Stimulated activated CD4-positive, alpha-beta T cell treated with anti-CD3 and anti-CD28 coated beads, Interleukin-1b, Interleukin-23, amount 100 ng/mL, for 4 hours (primary cell): Measurements from ENCODE around the gene WIF1.

ENCODE experiments used
- DNase-seq, 2 donors: peaks; one replicate each; pipeline ENCODE4 v3.0.0-alpha.2; 2020; ENCODE audit warnings: low read depth in 2 of 2

Gene WIF1, protein sequence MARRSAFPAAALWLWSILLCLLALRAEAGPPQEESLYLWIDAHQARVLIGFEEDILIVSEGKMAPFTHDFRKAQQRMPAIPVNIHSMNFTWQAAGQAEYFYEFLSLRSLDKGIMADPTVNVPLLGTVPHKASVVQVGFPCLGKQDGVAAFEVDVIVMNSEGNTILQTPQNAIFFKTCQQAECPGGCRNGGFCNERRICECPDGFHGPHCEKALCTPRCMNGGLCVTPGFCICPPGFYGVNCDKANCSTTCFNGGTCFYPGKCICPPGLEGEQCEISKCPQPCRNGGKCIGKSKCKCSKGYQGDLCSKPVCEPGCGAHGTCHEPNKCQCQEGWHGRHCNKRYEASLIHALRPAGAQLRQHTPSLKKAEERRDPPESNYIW

DNA sequence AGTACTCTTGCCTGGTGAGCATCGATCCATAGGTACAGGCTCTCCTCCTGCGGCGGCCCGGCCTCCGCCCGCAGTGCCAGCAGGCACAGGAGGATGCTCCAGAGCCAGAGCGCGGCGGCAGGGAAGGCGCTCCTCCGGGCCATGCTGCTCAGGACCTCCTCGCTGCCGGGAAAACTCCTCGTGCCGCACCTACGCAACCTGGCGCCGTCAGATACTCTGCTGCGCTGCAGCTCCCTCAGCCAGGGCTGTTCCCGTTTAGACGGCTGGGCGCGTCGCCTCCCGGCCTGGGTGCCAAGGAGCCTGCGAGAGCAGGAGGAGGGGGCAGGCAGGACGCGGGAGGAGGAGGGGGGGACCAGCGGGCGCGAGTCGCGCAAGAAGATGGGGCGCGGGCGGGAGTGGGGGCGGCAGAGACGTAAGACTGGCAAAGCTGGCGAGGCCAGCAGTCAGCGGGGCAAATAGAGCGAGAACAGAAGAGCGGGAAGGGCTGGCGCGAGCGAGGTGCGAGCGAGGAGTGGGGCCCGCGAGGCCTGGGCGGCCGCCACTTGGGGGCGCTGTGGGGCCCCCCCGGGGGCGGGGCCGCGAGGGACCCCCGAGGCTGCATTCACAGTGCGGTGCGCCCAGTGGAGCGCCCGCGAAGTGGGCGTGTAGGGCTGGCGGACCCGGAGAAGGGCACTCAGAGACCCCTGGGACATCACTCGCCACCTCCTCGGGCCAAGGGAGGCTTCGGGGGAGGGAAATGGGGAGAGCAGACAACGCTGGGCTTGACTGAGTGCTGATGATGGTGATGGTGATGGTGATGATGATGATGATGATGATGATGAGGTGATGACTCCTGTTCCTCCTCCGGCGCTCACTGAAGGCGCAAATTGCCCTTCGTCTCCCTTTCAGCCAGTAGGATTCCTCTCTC lies at the start of gene WIF1:
TSS of gene WIF1 (minus strand) at position 257 of the 907 bp plus-strand sequence. CDS start at position 143, 114 bp downstream.
- peak in 1 of 2 donors; percentile 7 for DNase-seq

DNA sequence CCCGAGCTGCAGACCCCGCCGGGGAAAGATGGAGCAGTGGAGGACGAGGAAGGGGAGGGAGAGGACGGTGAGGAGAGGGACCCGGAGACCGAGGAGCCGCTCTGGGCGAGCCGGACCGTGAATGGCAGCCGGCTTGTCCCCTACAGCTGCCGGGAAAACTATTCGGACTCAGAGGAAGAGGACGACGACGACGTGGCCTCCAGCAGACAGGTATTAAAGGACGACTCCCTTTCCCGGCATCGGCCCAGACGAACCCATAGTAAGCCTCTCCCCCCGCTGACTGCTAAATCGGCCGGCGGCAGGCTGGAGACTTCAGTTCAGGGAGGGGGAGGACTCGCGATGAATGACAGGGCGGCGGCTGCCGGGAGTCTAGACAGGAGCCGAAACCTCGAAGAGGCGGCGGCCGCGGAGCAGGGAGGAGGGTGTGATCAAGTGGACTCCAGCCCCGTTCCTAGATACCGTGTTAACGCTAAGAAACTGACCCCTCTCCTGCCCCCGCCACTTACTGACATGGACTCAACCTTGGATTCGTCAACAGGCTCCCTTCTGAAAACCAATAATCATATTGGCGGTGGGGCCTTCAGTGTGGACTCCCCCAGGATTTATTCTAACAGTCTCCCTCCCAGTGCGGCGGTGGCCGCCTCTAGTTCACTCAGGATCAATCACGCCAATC lies 49.2 kb upstream of the WIF1 start:
- DNase-seq = peak; percentile 40 to 43

DNA sequence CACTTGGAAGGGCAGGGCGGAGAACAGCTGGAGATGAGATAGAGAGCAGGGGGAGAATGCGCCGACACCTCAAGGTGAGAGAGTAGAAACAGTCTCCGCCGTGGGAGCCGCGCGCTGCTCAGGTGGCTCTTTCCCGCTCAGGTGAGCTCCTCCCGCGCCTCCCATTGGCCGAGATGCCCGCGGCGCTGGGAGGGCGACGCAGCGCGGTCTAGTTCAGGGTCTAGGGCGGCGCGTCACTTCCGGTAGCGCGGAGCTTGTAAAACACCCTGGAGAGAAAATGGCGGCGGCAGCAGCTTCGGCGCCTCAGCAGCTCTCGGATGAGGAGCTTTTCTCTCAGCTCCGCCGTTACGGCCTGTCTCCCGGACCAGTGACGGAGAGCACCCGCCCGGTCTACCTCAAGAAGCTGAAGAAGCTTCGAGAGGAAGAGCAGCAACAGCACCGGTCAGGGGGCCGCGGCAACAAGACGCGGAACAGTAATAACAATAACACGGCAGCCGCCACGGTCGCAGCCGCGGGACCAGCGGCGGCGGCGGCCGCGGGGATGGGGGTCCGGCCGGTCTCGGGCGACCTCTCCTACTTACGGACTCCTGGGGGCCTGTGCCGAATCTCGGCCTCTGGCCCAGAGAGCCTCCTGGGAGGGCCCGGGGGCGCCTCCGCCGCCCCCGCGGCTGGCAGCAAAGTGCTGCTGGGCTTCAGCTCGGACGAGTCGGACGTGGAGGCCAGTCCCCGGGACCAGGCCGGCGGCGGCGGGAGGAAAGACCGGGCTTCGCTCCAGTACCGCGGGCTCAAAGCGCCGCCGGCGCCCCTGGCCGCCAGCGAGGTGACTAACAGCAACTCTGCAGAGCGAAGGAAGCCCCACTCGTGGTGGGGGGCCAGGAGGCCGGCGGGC lies 48.5 kb upstream of the WIF1 start, which contains the start of gene LEMD3:
TSS of gene LEMD3 (plus strand) at position 264 of the 889 bp plus-strand sequence. CDS start at position 278, 14 bp downstream.
- DNase-seq = peak; percentile 85 to 88

DNA sequence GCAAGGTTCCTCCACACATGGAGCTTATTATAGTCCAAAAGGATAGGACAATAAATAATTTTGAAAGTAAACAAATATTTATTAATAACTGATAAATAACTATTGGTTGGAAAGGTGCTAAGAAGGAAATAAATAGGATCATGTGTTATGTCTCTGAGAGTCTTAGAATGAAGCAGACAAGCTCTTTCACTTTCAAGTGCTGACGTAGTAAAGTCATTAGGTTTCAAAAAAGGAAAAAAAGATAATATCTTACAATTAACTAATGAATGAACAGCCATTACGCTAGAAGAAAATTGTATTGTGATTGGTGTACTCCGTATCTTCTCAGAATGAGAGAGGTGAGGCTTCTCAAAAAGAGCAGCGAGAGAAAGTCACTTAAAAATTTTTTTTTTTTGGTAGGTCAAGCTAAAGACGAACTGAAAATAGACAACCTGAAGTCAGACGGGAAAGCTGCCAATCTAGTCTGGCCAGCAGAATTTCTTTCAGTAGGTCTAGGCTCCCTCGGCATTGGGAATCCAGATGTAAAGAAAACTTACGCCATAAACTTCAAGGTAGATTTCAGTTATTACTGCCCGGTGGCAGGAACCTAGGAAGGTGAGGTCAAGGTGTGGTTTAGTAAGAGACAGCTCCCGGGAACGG lies 47.7 kb upstream of the WIF1 start:
- no peak for DNase-seq

DNA sequence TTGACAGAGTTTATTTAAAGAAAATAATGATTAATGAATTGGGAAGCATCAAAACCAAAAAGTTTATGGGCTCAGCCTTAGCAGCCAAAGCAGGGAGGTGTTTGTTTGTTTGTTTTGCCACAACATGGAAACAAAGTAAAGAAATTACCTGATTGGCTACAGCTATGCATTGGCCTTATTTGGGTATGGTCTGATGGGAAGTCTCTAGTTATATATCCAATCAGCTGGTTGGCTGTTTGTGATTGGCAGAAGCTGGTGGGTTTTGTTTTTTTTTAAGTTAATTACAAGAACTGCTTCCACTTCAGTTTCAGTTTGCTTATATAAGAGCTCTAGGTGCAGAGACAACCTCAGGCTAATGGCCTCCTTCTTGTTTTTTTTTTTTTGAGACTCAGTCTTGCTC lies 43.7 kb upstream of the WIF1 start:
- no peak for DNase-seq

DNA sequence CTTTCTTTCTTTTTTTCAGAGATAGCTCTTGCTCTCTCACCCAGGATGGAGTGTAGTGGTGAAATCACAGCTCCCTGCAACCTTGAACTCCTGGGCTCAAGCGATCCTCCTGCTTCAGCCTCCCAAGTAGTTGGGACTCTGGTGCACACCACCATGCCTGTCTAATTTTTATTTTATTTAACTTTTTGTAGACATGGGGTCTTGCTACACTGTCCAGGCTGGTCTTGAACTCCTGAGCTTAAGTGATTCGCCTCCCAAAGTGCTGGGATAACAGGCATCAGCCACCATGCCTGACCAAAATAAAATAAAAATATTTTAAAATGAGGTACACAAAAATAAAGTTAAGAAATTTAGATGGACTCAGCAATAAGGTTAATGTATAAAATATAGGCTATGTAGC lies 43.1 kb upstream of the WIF1 start:
- DNase-seq = no peak

DNA sequence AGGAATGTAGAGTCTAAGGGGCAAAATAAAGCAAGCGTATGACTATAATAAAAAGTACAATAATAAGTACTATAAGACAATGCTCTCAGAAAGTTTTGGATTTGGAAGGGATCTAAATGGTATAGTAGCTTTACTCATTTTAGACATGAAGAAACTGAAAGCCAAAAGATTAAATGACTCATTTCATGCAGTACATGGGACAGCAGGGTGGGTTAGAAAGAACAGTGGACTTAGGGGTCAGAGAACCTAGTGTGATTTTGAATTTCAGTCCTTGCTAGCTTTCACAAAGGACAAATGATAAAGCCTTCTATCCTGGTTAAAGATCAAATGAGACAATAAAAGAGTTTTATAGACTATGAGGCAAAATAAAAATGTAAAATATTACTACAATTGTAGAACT lies 41.5 kb upstream of the WIF1 start:
- DNase-seq = no peak

DNA sequence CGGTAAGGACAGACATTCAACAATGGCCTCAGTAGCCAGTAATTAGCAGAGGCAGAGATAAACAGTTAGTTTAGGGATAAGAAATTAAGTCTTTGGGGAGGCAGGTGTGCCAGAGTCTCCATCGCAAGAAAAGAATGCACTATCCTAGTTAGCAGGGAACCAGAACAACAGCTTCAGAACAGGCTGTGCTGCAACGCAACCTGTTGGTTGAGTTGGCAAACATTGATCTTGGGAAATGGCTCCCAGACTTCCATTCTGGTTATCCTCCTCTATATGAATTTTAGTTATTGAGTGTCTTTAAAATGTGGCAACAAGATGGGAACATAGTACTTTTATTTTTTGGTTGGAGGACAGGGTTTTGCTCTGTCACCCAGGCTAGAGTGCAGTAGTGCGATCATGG lies 36.0 kb upstream of the WIF1 start:
- DNase-seq = no peak

DNA sequence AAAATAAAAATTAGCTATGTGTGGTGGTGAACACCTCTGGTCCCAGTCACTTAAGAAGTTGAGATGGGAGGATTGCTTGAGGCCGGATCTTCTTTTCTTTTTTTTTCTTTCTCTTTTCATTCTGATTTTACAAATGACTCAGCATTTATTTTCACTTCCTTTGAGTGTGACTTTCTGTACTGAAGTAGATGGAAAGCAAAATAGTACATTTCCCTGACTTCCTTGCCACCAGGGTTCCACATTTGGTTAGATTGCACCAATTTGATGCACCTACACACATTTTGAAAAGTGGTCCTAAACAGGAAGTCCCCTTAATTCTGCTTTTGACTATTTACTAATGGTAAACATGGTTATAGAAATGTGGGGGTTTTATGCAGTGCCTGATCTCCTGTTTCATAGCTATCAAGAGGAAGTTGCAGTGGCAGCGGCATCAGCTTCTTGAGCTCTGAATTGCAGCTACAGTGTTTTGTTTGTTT lies 35.3 kb upstream of the WIF1 start:
- DNase-seq = no peak

DNA sequence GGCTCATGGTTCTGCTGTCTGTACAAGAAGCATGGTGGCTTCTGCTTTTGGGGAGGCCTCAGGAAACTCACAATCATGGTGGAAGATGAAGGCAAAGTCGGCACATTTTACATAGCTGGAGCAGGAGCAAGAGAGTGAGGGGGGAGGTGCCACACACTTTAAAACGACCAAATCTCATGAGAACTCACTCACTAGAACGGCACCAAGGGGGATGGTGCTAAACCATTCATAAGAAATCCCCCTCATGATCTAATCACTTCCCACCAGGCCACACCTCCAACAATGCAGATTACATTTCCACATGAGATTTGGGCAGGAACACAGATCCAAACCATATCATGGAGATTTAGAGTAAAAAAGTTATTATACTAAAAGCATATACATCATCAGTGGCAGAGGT lies 34.7 kb upstream of the WIF1 start:
- no peak for DNase-seq

DNA sequence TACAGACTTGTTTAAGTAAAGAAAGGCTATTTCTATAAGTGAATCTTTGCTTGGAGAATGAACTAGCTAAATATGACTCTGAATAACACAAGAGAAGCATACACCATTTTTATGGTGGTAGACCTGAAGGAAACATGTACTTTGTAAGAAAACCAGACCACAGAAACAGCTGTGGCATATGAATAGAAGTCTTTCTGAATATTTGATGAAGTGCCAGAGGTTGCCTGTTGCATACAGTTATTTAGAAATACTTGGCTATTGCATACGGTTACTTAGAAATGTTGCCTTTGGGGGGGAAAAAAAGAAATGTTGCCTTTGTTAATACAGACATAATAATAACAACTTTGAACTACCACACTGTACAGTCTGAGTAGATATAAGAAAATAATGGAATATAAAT lies 31.5 kb upstream of the WIF1 start:
- DNase-seq = no peak

DNA sequence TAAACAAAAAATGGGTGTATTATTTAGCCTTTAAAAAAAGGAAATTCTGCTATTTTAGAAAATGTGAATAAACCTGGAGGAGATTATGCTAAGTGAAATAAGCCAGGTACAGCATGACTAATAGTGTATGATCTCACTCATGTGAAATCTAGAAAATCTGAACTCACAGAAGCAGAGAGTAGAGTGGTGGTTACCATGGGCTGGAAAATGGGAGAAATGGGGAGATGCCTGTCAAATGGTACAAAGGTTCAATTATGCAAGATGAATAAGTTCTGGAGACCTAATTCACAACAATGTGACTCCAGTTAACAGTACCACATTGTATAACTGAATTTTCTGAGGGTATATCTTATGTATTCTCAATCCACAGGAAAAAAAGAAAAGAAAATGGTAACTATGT lies 30.9 kb upstream of the WIF1 start:
- DNase-seq = no peak

DNA sequence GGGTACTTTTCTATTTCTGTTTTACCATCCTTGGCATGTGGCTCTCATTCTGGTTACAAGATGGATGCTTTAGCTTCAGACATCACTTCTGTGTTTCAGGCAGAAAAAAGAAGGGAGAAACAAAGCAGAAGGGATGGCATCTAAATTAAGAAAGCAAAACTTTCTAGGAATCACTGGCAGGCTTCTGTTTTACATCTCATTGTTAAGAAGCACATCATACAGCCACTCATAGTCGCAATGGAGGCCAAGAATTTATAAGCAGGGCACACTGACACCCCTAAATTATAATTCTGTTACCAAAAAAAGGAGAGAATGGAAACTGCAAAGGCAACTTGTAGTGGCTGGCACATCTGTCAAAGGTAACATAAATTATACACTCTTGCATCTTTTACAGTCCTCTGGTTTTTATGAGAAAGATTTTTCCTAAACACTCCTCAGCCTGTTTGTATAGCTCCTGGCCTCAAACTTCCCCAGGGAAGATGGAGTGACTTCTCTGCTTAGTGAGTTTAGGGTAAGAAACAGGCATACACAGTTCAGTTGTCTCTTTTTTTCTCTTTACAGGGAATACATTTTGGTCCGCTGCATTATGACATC lies 26.3 kb upstream of the WIF1 start:
- DNase-seq = no peak

DNA sequence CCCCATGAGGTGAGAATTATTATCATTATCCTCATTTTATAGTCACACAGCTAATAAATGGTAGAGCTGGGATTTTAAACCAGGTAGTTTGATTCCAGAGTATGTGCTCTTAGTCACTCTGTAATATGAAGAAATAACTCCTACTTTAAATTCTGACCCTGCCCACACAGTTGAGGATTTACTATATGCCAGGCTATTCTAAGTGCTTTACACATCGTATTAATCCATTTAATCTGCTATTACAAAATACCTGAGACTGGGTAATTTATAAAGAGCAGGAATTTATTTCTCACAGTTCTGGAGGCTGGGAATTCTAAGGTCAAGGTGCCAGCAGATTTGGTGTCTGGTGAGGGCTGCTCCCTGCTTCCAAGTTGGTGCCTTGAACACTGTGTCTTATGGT lies 19.6 kb upstream of the WIF1 start:
- DNase-seq = no peak

DNA sequence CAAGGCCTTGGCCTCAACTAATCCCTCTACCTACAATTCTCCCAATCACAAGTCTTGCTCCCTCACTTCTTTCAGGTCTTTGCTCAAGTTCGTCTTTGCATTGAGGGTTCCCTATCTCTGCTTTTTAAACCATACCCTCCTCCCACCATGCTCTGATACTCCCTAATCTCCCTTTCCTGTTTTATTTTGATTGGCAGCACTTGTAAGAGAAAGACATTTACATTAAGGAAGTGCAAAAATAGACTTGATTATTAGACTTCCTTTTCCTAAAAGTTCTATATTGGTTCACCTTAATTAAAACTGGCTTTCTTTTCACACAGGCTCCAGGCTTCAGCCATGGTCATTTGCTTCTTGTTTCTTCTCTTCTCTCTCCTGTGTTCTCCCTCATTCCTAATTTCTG lies 18.3 kb upstream of the WIF1 start:
- DNase-seq = no peak

DNA sequence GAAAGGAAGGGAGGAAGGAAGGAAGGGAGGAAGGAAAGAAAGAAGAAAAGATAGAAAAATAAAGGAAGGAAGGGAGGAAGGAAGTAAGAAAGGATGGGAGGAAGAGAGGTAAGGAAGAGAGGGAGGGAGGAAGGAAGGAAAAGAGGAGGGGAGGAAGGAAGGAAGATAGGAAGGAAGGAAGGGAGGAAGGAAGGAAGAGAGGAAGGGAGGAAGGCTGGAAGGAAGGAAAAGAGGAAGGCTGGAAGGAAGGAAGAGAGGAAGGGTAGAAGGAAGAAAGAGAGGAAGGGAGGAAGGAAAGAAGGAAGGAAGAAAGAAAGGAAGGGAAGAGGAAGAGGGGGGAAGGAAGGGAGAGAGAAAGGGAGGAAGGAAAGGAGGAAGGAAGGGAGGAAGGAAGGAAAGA lies 12.8 kb upstream of the WIF1 start:
- no peak for DNase-seq

DNA sequence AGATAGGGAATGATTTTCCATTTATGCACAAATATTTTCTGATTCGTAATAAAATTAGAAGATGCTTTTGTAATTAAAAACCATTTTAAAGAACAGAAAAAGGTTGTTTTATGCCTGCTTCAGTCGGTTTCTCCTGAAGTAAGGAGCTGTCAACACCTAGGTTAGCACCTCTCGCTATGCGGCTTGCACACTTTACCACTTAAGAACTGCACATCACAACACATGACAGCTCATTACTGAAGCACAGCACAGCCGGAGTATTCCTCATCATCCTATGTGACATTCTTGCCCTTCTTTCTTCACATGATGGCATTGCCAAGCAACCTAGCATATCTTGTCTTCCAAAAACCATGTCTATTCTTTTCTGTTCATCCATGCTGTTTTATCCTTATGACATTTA lies 5.4 kb upstream of the WIF1 start:
- no peak for DNase-seq

DNA sequence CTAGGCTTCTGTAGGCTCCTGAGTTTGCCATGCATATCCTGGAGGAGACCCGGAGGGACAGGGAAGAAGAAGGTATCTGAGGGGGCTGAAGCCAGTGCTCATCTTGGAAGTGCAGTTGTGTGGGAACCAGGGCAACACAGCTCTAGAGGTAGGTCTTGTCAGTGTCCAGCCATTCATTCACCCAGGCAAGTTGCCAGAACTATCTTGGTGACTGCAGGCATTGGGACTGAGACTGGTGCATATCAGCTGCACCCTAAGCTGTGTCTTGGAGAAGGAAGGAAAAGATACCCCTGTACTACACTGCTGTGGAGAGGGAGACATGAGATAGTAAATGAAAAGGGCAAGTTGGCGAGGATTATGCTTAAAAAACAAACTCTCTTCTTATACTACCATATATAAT lies 4.9 kb upstream of the WIF1 start:
- DNase-seq = no peak

DNA sequence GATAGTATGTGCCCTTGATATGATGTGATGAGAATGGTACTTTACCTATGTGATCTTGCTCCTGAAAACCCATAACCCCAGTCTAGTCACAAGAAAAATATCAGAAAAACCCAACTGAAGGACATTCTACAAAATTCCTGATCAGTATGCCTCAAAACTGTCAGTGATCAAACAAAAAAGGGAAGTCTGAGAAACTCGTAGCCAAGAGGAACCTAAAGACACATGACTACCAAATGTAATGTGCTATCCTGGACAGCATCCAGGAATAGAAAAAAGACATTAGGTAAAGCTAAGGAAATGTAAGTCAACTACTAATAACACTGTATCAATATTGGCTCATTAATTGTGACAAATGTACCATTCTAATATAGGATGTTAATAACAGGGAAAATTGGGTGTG lies 4.1 kb upstream of the WIF1 start:
- no peak for DNase-seq

DNA sequence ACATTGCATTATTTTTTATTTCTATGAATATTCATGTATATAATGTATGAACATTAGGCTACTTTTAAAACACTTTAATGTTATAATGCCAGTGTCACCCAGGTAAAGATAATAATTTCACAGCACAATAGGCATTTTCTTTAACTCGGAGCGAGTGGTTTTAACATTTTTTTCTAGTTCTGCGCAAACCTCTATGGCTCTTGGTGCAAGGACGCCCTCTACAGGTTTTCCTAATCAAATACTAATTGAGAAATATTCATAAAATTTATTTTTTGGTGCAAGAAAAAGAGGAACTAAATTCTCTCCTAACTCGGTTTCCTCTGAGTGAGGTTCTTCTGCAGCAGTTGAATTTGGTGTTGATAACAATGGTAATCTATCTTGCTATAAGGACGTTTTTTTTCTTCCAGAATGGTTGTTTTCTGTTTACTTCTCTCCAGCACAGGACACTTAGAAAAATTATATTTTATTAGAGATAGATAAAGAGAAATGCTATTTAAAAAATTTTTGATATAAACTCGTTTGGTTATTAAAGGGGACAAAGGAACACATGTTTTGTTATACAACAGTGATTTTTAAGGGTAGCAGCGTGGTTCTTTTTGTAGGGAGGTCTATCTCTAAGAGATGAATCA lies 2.4 kb upstream of the WIF1 start:
- no peak for DNase-seq
